CD14-positive monocyte (primary cell): ENCODE measurements around the gene NLRP12. TPM values are rescaled to one million over a fixed set of nuclear protein-coding genes. Genes with fewer than 3 reads are reported as not detected.
A peak's percentile ranks its signal among the peaks of the same experiment; 100 is the strongest.
"Not testable (repeated sequence)": the region's sequence is repeated elsewhere in the genome, so short reads cannot be mapped to it uniquely, and the experiment has no call there.

Source experiments
- DNase-seq, 3 donors: peaks; one replicate each; pipeline ENCODE4 v3.0.0-alpha.2; 2011 to 2022
- H2AFZ ChIP-seq: 2 replicates; pipeline ENCODE4 v1.6.0; 2012; ENCODE audit warnings: mild to moderate bottlenecking, low read depth, low read length, inconsistent platforms; ENCODE audit not compliant: insufficient read depth, poor library complexity, severe bottlenecking
- H3K27ac ChIP-seq, 2 donors: 1 replicate in 1 of 2; 2 replicates in 1 of 2; pipeline ENCODE4 v1.5.1; 2012 to 2013; ENCODE audit warnings: low read length in 2 of 2, control low read depth in 1 of 2, inconsistent platforms in 1 of 2, low read depth in 1 of 2, mild to moderate bottlenecking in 1 of 2
- H3K27me3 ChIP-seq, 2 donors: one replicate each; pipeline versions ENCODE4 v1.6.0 to v1.6.1; 2011 to 2013; ENCODE audit warnings: low read length in 2 of 2; ENCODE audit not compliant: control insufficient read depth in 2 of 2, insufficient read depth in 2 of 2
- H3K36me3 ChIP-seq, 2 donors: replicated peaks in 1 of 2; 1 replicate in 1 of 2; 2 replicates in 1 of 2; pipeline versions ENCODE4 v1.5.1 to v1.6.1; 2012 to 2013; ENCODE audit warnings: low read length in 2 of 2, control low read depth in 1 of 2, inconsistent platforms in 1 of 2, mild to moderate bottlenecking in 1 of 2; ENCODE audit not compliant: insufficient read depth in 2 of 2, control insufficient read depth in 1 of 2
- H3K4me1 ChIP-seq, 2 donors: 1 replicate in 1 of 2; 2 replicates in 1 of 2; pipeline versions ENCODE4 v1.5.1 to v1.6.1; 2012 to 2013; ENCODE audit warnings: low read length in 2 of 2, control low read depth in 1 of 2, inconsistent platforms in 1 of 2, mild to moderate bottlenecking in 1 of 2, moderate library complexity in 1 of 2; ENCODE audit not compliant: insufficient read depth in 2 of 2, control insufficient read depth in 1 of 2
- H3K4me2 ChIP-seq: replicated peaks from 2 replicates; pipeline ENCODE3; 2012; ENCODE audit warnings: low read length, moderate library complexity, mild to moderate bottlenecking; ENCODE audit not compliant: poor library complexity, severe bottlenecking; ENCODE audit errors: extremely low read depth
- H3K4me3 ChIP-seq, 3 experiments: fragments of 200-600 bp in 1 of 3; sonication (generic) in 1 of 3; replicated peaks in 1 of 3; 1 replicate in 2 of 3; 2 replicates in 1 of 3; pipeline ENCODE4 v1.5.1; 2011 to 2013; ENCODE audit warnings: low read length in 3 of 3, mild to moderate bottlenecking in 3 of 3, control low read depth in 2 of 3, low read depth in 2 of 3, inconsistent platforms in 1 of 3, moderate library complexity in 1 of 3
- H3K79me2 ChIP-seq: 2 replicates; pipeline ENCODE4 v1.6.0; 2012; ENCODE audit warnings: mild to moderate bottlenecking, control low read depth, inconsistent platforms, low read length, moderate library complexity; ENCODE audit not compliant: insufficient read depth
- H3K9ac ChIP-seq: 2 replicates; pipeline ENCODE4 v1.6.0; 2017; ENCODE audit warnings: low read length, mild to moderate bottlenecking; ENCODE audit not compliant: insufficient read depth, poor library complexity, severe bottlenecking
- H3K9me3 ChIP-seq, 2 donors: replicated peaks in 1 of 2; 1 replicate in 1 of 2; 2 replicates in 1 of 2; pipeline versions ENCODE4 v1.5.1 to v1.6.1; 2012 to 2013; ENCODE audit warnings: low read length in 2 of 2, control low read depth in 1 of 2; ENCODE audit not compliant: control insufficient read depth in 1 of 2, insufficient read depth in 1 of 2
- H4K20me1 ChIP-seq: 2 replicates; pipeline ENCODE4 v1.6.0; 2012; ENCODE audit warnings: mild to moderate bottlenecking, low read length, control low read depth, moderate library complexity; ENCODE audit not compliant: insufficient read depth
- H3K27ac Mint-ChIP-seq, 7 donors: one replicate each; pipeline ENCODE4 v1.8.0; 2020; ENCODE audit warnings: mild to moderate bottlenecking in 7 of 7, mixed read lengths in 7 of 7, moderate library complexity in 6 of 7, inconsistent platforms in 2 of 7
- H3K27me3 Mint-ChIP-seq, 3 donors: one replicate each; pipeline ENCODE4 v1.8.0; 2021 to 2022; ENCODE audit warnings: low read depth in 3 of 3, mild to moderate bottlenecking in 3 of 3, mixed read lengths in 3 of 3, moderate library complexity in 3 of 3, inconsistent platforms in 1 of 3
- H3K36me3 Mint-ChIP-seq, 2 donors: one replicate each; pipeline ENCODE4 v1.8.0; 2020; ENCODE audit warnings: mixed read lengths in 2 of 2, inconsistent platforms in 1 of 2, mild to moderate bottlenecking in 1 of 2
- H3K4me1 Mint-ChIP-seq: one replicate; pipeline ENCODE4 v1.8.0; 2020; ENCODE audit warnings: mild to moderate bottlenecking, mixed read lengths
- H3K4me3 Mint-ChIP-seq, 2 donors: one replicate each; pipeline ENCODE4 v1.8.0; 2020; ENCODE audit warnings: mild to moderate bottlenecking in 2 of 2, mixed read lengths in 2 of 2, moderate library complexity in 1 of 2
- H3K9me3 Mint-ChIP-seq, 7 donors: one replicate each; pipeline ENCODE4 v1.8.0; 2020 to 2022; ENCODE audit warnings: mixed read lengths in 7 of 7, mild to moderate bottlenecking in 6 of 7, moderate library complexity in 6 of 7, inconsistent platforms in 2 of 7
- WGBS: methylation state at CpG from one replicate; pipeline ENCODE4 v1.1.5; 2013; ENCODE audit warnings: missing lambda C conversion rate; ENCODE audit not compliant: insufficient coverage; 5-methylcytosine and 5-hydroxymethylcytosine counted together
- intact Hi-C, 2 donors: fragments of 100-400 bp; cut with micrococcal nuclease; formaldehyde crosslinking; loops; one replicate each; pipeline versions ENCODE4 v1.15.0 to v1.15.1; 2023
- polyA plus RNA-seq, 3 donors: library from polyadenylated mRNA; depleted of rRNA in 1 of 3; unstranded in 2 of 3; stranded (reverse) in 1 of 3; fragments of 300-500 nt in 2 of 3; fragments of >200 nt in 1 of 3; fragmentation: Illumina TruSeq in 2 of 3; gene quantifications; 1 replicate in 2 of 3; 2 replicates in 1 of 3; pipeline ENCODE4 v1.2.3, GENCODE V29; 2012 to 2021
- TF ChIP-seq, protein P1 (sequence below): fragments of 200-600 bp; IDR thresholded peaks from one replicate; pipeline ENCODE4 v1.8.0; 2022; ENCODE audit warnings: antibody characterized with exemption, mild to moderate bottlenecking

The NLRP12 gene
- polyA plus RNA-seq, 3 donors, result 40.5 to 64.9 (median 47.0) TPM

DNA sequence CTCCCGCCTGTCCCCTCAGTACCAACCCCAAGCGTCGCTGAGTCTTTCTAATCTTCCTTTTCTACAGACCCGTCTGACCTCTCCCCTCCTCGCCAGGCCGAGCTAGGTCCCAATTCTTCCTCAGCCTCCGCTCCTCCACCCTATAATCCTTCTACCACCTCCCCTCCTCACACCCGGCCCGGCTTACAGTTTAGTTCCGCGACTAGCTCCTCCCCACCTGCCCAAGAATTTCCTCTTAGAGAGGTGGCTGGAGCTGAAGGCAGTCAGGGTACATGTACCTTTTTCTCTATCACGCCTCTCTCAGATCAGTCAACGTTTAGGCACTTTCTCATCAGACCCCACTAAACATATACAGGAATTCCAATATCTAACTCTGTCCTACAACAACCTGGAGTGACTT, 8.7 kb upstream of the NLRP12 start:
- not testable (repeated sequence) for H3K27ac ChIP-seq

DNA sequence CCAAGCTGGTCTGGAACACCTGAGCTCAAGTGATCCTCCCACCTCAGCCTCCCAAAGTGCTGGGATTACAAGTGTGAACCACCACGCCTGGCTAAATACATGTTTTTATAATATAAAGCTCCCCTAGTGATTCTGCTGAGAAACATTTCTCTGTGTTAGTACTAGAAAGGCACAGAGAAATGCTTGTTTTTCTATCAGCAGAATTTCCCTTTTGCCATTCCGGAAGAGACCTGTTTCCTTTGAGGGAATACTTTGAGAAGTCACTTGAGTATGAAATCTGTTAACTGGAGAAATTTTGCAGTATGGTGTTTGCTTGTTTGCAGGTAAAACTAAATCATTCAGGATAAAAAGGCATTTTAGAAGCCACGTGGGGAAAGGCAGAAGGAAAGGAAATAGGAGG, 4.4 kb upstream of the NLRP12 start:
- Histone ChIP-seq H3K27me3 (no peaks in the 10 kb centered on the region), H3K4me2 (no peak overlapping the region), H2AFZ (no peak overlapping the region), H3K9ac (no peak overlapping the region), H4K20me1 (no peaks in the 10 kb centered on the region), H3K4me3 (no peak overlapping the region), H3K79me2 (peaks cover 12% of the 10 kb centered on the region), H3K36me3 (no peaks in the 10 kb centered on the region), H3K27ac (peak overlapping the region in 1 of 2 donors; percentile 83), H3K4me1 (peaks cover 66 to 70% of the 10 kb centered on the region in 2 donors), H3K9me3 (no peaks in the 10 kb centered on the region)
- Mint-ChIP-seq H3K4me1 (peaks cover 75% of the 10 kb centered on the region), H3K27ac (peak overlapping the region; percentile 17 to 98 (median 68)), H3K27me3 (peaks cover 5 to 13% (median 11%) of the 10 kb centered on the region in 3 donors), H3K9me3 (peaks cover 0 to 2% (median 0%) of the 10 kb centered on the region in 7 donors), H3K36me3 (peaks cover 0 to 3% of the 10 kb centered on the region in 2 donors), H3K4me3 (no peak overlapping the region)
- DNase-seq, result no peak
- TF ChIP-seq, protein P1, sequence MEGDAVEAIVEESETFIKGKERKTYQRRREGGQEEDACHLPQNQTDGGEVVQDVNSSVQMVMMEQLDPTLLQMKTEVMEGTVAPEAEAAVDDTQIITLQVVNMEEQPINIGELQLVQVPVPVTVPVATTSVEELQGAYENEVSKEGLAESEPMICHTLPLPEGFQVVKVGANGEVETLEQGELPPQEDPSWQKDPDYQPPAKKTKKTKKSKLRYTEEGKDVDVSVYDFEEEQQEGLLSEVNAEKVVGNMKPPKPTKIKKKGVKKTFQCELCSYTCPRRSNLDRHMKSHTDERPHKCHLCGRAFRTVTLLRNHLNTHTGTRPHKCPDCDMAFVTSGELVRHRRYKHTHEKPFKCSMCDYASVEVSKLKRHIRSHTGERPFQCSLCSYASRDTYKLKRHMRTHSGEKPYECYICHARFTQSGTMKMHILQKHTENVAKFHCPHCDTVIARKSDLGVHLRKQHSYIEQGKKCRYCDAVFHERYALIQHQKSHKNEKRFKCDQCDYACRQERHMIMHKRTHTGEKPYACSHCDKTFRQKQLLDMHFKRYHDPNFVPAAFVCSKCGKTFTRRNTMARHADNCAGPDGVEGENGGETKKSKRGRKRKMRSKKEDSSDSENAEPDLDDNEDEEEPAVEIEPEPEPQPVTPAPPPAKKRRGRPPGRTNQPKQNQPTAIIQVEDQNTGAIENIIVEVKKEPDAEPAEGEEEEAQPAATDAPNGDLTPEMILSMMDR, result no peak
- intact Hi-C loops, result loop anchor here in 1 of 2 donors (10.0 kb wide), 2 partner anchors 46 to 196 kb away; no protein-coding TSS in a partner anchor
- no CpG with 5 or more reads among the region's 3 CpGs for WGBS

More for the DNA sequence above, 8.7 kb upstream of the NLRP12 start:
- H3K79me2 ChIP-seq, H3K4me2 ChIP-seq, H3K36me3 ChIP-seq, H3K9me3 ChIP-seq, H3K9ac ChIP-seq, H3K27me3 ChIP-seq, H3K36me3 Mint-ChIP-seq, DNase-seq, H3K4me3 ChIP-seq, H3K9me3 Mint-ChIP-seq, H4K20me1 ChIP-seq: not testable (repeated sequence)
- Mint-ChIP-seq H3K4me1 (peaks cover 50% of the 10 kb centered on the region), H3K27me3 (peaks cover 5 to 16% (median 11%) of the 10 kb centered on the region in 3 donors), H3K4me3 (peak overlapping the region; percentile 54 to 78), H3K27ac (peak overlapping the region in 4 of 7 donors; percentile 7 to 85 (median 54))
- peaks cover 39 to 41% of the 10 kb centered on the region in 2 donors for H3K4me1 ChIP-seq
- H2AFZ ChIP-seq, result peak overlapping the region; percentile 42
- WGBS, result 3% methylated on average over 8 of the region's 13 CpGs
- intact Hi-C loops, result loop anchor here in 1 of 2 donors (10.0 kb wide), 1 partner anchor 1198 kb away; the partner anchor contains the start of gene ZNF83
